Hindlimb muscle (tissue), 1 donor: ENCODE measurements around the gene NYAP2. TPM values are rescaled to one million over a fixed set of nuclear protein-coding genes. Genes with fewer than 3 reads are reported as not detected.

Experiments used
- DNase-seq: peaks from one replicate; pipeline ENCODE4 v3.0.0-alpha.2; 2013
- polyA plus RNA-seq: library from polyadenylated mRNA; unstranded; fragments of 120-200 nt; gene quantifications from one replicate; pipeline ENCODE4 v1.2.1, GENCODE V29; 2013; ENCODE audit not compliant: insufficient read length

Gene NYAP2
- polyA plus RNA-seq, 1 donor = 0.59 TPM

DNA sequence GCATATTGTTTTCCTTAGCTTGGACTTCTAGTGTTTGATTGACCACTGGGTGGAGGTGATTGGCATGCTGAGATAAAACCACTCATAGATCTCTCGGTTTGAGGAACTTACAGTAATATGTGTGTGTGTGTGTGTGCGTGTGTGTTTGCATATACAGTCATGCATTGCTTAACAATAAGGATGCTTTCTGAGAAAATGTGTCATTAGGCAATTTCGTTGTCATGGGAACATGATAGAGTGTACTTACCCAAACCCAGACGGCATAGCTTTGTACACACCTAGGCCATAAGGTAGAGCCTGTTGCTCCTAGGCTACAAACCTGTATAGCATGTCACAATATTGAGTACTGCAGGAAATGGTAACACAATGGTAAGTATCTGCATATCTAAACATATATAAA is 167.3 kb downstream of the NYAP2 start:
- DNase-seq = no peak

DNA sequence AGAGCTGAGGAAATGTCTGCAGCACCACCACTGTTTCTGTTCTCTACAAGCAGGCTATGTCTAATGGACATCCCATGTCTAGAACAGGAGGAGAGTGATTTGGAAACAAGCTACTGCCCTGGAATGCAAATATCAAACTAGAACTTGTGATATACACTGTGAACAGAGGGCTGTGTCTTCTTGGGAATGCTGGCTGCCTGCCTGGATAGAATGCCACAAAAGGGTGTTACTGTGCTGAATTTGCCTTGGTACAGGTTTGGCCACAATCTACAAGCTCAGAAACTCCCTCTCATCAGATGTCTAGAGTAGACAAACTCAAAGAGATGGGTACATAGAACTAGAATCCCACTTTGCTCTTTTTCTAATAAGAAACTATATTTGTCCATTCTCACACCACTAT is 170.5 kb downstream of the NYAP2 start:
- DNase-seq = no peak

DNA sequence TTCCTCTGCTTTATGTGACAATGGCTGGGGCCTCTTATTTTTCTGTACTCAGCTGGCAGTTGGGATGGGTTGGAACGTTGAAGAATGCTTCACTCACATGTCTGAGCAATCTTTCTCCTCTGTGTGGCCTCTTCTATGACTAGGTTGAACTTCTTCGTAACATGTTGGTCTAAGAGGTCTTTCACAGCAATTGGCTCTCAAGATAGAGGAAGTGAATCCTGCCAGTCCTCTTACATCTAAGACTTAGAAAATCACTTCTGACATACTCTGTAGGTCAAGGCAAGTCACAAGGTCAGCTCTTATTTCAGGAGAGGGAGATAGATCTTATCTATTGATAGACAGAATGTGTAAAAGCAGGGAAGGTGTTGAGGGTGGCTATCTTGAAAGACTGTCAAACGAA is 174.1 kb downstream of the NYAP2 start:
- DNase-seq = no peak

DNA sequence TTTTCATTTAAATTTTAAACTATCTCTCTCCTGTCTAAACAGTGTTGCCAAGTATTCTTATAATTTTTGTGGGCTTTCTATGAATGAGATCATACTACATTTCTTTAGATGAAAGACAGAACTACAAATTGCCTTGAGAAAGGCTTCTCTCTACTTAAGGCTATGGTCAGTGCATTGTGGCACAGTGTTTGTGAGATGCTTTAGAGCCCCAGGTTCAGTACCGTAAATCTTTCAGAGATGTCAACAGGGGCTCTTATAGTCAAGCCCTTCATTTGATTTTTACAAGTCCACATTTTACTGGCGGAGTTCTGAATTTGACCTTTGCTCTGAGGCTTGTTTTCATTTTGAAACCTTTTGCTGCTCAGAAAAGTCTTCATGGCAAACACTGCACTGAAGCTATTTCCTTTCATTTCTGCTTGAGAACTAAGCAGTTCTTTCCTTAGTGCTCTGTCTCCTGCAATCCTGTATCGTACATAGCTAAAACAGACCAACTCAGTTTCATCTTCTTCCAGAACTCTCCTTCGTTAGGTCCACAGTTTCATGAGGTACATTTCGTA is 175.2 kb downstream of the NYAP2 start:
- DNase-seq = no peak

DNA sequence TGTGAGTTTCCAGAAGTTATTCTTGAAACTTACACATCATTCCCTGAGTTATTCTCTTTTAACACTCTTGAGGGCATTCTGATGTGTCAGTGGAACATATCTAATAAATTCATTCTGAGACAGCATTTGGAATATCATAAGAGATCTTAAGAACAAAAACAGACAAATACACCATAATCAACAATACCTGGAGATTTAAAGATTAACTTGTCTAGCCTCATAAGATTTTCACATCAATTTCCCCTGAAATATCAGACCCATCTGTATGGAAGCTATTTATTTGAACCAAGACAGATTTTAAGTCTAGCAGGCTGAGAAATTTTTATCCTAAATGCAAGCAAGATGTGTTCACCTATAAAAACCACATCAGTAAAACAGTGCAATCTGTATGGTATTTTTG is 181.6 kb downstream of the NYAP2 start:
- DNase-seq = no peak

DNA sequence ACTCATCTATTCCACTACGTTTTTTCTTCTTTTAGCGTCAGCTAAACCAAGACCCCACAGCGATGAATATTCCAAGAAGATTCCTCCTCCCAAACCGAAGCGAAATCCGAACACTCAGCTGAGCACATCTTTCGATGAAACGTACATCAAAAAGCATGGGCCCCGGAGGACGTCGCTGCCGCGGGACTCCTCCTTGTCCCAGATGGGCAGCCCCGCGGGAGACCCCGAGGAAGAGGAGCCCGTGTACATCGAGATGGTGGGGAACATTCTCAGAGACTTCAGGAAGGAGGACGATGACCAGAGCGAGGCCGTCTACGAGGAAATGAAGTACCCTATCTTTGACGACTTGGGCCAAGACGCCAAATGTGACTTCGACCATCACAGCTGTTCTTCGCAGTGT is 182.4 kb downstream of the NYAP2 start:
- no peak for DNase-seq

DNA sequence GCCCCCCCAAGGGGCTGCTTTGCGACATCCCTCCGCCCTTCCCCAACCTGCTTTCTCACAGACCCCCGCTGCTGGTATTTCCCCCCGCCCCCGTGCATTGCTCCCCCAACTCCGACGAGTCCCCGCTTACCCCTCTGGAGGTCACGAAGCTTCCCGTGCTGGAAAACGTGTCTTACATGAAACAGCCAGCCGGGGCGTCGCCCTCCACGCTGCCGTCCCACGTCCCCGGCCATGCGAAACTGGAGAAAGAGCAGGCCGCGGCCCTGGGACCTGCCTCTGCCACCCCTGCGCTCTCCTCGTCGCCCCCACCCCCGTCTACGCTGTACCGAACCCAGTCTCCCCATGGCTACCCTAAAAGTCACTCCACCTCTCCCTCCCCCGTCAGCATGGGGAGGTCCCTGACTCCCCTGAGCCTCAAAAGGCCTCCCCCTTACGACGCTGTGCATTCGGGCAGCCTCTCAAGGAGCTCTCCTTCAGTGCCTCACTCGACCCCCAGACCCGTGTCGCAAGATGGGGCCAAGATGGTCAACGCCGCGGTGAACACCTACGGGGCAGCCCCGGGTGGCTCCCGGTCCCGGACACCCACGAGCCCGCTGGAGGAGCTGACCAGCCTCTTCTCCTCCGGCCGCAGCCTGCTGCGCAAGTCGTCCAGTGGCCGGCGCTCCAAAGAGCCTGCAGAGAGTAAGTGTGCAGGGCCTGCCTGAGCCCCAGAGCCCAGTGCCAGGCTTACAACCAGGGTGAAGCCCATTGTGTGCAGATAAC is 183.0 kb downstream of the NYAP2 start:
- DNase-seq = no peak

DNA sequence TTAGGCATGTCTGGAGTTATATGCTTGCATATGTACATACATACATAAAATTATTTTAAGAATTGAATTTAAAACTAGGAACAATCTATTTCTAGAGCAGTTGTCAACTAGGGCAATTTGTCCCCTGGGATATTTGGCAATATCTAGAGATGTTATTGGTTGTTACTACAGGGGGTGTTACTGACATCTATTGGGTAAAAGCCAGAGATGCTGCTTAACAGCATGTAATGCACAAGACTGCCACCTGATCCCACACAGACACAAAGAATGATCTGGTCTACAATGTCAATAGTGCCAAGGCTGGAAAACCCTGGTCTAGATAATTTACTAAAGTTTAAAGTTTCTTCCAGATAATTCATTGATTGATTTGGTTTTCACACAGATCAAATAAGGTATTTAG is 185.3 kb downstream of the NYAP2 start:
- DNase-seq = no peak

DNA sequence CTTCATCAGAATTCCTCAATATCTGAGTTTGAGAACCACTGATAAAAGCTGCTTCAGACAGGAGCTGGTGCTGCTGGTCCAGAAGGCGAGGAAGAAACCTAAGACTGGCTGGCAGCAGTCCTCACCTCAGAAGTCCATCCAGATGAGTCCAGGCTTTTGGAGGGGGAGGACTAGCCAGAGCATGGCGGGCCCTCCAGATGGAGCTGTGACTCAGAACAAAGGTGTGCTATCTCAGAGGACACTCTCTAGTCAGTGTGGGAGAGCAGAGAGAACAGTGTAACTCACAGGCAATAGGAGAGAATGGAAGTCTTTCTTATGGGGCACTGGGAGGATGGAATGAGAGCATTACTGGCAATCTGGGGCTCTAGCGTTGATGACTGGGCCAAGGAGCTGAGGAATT is 191.4 kb downstream of the NYAP2 start:
- no peak for DNase-seq

DNA sequence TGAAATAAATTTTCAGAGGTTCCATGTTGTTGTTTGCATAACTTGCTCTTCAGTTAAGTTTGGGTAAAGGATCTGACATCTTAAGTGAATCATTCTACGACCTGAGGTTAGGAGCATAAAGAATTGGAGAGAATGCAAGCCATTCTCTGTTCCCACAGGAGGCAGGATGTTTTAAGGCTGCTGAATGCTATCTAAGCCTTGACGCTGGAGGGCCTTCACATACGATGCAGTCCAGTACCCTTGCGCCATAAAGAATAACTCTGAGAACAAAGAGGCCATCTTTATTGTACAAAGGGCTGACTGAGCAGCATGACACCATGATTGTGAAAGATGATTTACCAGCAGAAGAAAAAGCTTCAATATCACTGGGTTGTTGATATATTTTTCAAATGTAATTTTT is 198.4 kb downstream of the NYAP2 start:
- no peak for DNase-seq

DNA sequence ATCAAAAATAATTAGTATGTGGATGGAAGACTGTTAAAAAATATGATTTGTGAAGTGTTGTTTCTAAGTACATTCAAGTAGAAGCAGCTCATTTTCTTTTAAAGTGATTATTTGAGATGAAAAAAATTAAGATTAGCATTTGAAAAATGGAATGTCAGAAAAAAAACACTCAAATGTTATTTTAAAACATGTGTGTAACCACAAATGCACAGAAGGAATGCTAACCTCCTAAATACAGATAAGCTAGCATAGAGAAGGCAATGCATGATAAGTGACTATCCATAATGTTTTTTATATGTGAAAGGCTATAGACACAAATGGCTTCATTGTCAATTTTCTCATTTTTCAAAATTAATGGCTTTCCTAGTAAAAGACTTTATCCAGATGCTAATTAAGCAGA is 198.9 kb downstream of the NYAP2 start:
- DNase-seq = no peak

DNA sequence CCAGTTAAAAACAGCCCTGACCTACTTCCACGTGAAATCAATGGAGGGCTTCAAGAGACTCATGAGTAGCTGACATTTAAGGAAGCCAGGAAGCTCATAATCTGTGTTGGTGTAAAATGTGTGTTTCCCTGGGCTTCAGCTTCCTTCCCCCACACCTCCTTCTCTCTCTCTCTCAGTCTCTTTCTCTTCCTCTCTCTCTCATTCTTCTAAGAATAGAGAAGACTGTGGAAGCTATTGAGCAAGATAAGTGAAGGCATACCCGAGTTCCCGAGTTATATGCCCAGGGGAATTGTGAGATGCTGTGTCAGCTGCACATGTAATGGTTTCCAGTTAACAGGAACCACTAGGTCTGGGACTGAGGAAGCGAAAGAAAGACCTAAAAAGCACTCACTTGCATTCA is 199.4 kb downstream of the NYAP2 start:
- no peak for DNase-seq

DNA sequence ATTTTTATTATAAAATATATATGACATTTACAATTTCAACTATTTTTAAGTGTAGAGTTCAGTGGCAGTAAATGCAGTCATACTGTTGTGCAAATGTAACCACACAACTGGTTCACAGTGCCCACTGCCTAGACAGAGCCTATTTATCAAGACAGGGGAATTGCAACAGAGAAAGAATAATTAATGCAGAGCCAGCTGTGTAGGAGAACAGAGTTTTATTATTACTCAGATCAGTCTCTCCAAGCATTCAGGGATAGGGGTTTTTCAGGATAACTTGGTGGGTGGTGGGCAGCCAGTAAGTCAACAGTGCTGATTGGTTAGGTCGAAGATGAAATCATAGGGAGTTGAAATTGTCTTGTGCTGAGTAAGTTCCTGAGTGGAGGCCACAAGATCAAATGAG is 200.3 kb downstream of the NYAP2 start:
- no peak for DNase-seq

DNA sequence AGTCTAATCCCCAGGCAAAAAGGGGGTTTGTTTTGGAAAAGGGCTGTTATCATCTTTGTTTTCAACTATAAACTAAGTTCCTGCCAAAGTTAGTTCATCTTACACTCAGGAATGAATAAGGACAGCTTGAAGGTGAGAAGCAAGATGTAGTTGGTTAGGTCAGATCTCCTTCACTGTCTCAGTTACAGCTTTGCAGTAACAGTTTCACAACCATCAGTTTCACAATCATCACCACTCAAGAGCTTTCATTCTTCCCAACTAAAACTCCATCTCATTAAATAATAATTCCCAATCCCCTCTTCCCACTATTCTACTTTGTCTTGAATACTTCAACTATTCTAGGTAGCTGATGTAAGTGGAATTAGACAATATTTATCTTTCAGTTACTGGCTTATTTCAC is 200.9 kb downstream of the NYAP2 start:
- no peak for DNase-seq

DNA sequence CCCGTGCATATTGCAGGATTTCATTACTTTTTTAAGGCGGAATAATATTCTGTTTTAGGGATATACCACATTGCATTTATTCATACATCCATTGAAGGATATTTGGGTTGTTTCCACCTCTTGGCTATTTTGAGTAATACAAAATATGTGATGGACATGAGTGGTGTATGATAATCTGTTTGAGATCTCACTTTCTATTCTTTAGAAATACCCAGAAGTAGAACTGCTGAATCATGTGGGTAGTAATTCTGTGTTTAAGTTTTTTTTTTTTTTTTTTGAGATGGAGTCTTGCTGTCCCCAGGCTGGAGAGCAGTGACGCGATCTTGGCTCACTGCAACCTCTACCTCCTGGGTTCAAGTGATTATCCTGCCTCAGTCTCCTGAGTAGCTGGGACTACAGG is 201.4 kb downstream of the NYAP2 start:
- DNase-seq = no peak

DNA sequence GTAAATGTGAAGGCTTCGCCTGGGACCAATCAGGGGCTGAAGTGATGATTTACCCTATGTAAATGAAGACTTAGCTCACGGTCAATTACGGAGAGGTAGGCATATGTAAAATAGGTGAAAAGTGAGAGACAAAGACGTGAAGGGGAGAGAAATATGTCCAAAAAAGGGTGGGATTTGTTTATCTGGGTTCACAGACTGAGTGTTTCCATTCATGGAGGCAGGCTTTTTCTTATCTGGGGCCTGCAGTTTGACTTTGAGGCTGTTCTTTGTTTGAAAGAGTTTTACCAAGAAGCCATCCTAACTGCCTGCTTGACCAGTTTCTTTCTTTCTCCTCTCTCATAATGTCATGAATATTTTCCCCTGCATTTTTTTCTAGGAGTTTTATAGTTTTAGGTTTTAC is 202.7 kb downstream of the NYAP2 start:
- DNase-seq = no peak

DNA sequence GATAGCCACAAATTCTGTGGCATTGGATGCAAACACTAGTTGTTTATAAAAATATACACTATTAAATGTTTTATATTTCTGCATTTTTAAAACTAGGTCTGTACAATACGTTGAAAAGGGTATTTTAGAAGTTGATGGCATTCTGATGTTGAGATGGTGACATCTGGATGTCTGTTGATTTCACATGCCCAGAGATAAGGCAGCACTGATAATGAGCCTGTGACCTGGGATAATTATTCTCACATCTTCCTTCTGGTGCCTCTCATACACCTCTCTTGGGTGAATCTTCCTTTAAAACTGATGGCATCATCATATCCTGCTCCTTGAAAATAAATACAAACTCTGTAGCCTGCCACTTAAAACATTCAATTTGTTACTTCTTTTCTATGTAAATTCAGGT is 208.6 kb downstream of the NYAP2 start:
- DNase-seq = no peak

DNA sequence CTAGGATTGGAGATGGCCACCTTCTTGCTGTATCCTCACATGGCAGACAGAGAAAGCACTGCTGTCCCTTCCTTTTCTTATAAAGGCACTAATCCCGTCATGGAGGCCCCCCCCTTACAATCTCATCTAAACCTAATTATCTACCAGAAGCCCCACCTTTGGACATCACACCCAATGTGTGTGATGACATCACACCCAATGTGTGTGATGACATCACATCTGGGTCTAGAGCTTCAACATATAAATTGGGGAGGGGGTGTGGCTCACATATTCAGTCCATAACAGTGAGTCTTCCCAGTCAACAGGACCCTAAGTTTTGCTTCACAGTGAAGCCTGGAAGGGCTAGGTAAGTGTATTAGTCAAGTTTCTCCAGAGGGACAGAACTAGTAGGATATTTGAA is 213.1 kb downstream of the NYAP2 start:
- DNase-seq = no peak

DNA sequence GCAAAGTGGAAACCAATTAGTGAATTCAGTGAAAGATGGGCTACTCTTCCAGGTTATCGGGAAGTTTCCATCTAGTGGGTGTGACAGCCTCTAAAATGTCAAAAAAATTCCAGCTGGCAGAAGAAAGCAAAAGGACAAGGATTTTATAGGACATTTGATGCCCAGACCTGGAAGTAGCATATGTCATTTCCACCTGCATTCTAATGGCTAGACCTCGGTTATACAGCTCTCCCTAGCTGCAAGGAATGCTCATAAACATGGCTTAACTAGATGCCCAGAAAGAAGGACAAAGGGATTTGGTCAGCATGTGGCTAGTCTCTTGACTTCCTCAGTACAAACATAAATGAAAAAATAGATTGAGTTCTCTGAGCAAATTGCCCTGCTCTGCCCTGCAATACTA is 215.4 kb downstream of the NYAP2 start:
- no peak for DNase-seq

DNA sequence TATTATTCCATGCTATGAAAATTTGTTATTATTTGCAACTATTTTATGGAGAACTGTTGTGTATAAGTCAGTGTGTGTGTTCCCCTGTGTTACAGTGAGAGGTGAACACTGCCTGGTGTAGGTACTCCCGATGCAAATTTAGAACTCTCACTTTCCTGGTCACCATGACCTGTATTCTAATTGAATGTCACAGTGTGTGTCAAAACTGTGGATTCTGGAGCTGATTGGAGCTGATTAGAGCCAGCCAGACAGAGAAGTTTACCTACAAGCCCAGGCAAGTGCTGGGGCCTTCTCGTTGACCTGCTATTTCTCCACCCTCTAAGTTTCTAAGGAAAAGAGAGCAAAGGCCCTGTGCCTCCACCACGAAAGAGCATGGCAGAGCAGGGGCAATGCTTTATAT is 216.0 kb downstream of the NYAP2 start:
- DNase-seq = no peak

DNA sequence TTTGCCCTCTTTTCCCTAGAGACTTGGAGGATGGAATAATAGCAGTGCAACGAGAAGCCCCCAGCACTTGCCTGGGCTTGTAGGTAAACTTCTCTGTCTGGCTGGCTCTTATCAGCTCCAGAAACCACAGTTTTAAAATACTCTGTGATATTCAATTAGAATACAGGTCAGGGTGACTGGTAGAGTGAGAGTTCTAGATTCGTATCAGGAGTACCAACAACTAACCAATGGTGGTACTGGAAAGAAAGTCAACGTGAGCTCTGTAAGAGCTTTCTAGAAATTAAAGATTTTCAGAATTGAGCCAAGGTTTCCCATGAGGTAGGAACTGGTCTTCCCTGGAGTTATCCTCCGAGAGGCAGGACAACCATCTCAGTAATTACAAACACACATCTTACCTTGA is 216.9 kb downstream of the NYAP2 start:
- no peak for DNase-seq

DNA sequence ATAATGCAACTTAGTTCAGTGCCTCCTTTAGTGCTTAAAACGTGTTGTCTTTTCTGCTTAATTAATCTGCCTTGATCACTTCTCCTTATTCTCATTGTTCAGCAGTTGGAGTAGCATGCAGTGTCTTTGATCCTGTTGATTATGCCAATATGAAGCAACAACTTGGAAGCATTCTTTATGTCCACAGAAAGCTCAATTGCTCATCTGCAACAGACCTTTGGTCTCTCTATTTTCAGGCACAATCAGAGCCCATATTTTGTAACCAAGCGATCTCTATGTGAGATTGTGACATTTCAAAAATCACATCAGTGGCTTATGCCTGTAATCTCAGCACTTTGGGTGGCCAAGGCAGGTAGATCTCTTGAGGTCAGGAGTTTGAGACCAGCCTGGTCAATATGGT is 217.3 kb downstream of the NYAP2 start:
- no peak for DNase-seq

DNA sequence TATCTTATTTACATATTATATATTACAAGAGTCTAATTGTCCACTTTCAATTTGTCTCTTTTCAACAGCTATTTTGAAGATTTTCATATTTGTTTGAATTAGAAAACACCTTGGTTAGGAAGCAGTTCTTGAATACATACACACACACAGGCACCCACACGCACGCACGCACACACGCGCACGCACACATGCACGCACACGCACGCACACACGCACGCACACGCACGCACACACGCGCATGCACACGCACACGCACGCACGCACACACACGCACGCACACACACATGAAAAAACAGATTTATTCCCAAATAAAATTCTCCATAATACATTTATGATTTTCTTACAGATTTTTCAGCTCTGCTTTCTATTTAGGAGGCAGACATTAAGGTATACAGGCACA is 220.7 kb downstream of the NYAP2 start:
- no peak for DNase-seq

DNA sequence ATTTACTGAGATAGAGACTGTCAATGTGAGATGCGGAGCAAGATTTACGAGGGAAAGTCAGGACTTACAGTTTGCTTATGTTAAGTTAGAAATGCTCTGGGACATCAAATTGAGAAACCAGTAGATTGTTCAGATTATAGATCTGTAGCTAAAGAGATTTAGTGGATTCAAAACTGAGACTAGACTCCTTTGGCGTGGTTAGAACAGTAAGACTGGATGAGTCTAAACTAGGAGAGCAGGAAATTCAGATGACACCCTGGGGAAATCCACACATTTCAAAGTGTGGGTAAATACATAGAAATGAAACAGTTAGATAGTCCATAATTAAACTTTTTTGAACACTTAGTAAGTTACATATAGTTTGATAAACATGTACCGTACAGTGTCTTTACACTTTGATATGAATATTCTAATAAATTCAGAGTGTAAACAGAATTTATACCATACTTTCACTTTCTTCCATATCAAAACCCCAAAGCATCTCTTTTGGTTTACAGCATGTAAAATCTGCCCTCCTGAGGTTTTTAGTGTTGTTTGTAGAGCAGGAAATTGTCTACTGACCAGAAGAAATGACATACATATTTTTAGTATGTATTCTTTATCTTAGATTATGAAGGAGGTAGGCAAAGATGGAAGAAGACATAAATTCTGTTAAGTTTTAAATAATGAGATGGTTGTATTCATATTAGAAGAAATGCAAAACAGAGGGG is 231.5 kb downstream of the NYAP2 start:
- DNase-seq = no peak
